ENCODE data around the gene RASL12. TPM values are rescaled to one million over a fixed set of nuclear protein-coding genes. Genes with fewer than 3 reads are reported as not detected.

The RASL12 gene
- polyA plus RNA-seq, 2 of the 4 experiments (the other 2 are of a cell fraction), result 0.08 to 0.34 TPM

- peaks cover 5% of the 10 kb centered on the region; the same call in 2 of the 3 replicates for H3K4me1 ChIP-seq
- ATAC-seq (no peak), FAIRE-seq (no peak), DNase-seq (ENCODE audit: low read depth in 1 of 2, low spot score in 1 of 2) (no peak)
- H3K4me3 ChIP-seq, result no peak overlapping the region
- no peak overlapping the region; a peak in 1 of 6 replicates for H3K27ac ChIP-seq
- POLR2A ChIA-PET, result no interaction called here
- CTCF ChIA-PET, result interaction anchor here (7.3 to 32.9 kb wide), 3 partner anchors 14 to 39 kb away, joined by 75 to 1280 read pairs (median 254); partner anchors contain the start of genes MTFMT, RASL12 and SLC51B
- no peaks in the 10 kb centered on the region for H3K9me3 ChIP-seq
- TF ChIP-seq JUN (IDR thresholded peaks at IDR 0.05), result no peak
- TF ChIP-seq E2F6 (IDR thresholded peaks at IDR 0.05; ENCODE audit: borderline replicate concordance, low read depth), result no peak
- 100% methylated on average over 1 of the region's 1 CpG for WGBS (ENCODE audit: missing lambda C conversion rate)
- H3K4me2 ChIP-seq, result no peak overlapping the region
These were observed 4.2 kb upstream of the RASL12 start for GRCh38 chr15:65072027-65072426.

GRCh38 chr15:65071381-65071811 is 3.6 kb upstream of the RASL12 start:
- Histone ChIP-seq H3K9me3 (no peaks in the 10 kb centered on the region), H3K4me3 (no peak overlapping the region), H3K4me1 (peaks cover 5% of the 10 kb centered on the region; the same call in 2 of the 3 replicates), H3K27ac (no peak overlapping the region; a peak in 1 of 6 replicates), H3K4me2 (no peak overlapping the region)
- 75% methylated on average over 5 of the region's 5 CpGs for WGBS (ENCODE audit: missing lambda C conversion rate)
- POLR2A ChIA-PET, result no interaction called here
- CTCF ChIA-PET, result interaction anchor here (32.9 to 33.7 kb wide), 2 partner anchors 2 to 17 kb away, joined by 1280 read pairs; partner anchors contain the start of genes KBTBD13, RASL12 and SLC51B
- peak in 1 of 2 experiments; percentile 20; a peak in 2 of 6 replicates for ATAC-seq
- TF ChIP-seq JUNB (IDR thresholded peaks at IDR 0.05) (no peak), FOXS1 (CRISPR knock-in tag; IDR thresholded peaks at IDR 0.05) (no peak), RARB (CRISPR knock-in tag; IDR thresholded peaks at IDR 0.05) (no peak), EP300 (IDR thresholded peaks at IDR 0.05) (no peak), TP53 (CRISPR knock-in tag; IDR thresholded peaks at IDR 0.05) (no peak), KDM1A (IDR thresholded peaks at IDR 0.05; ENCODE audit: low read depth) (no peak), POLR2AphosphoS2 (conservative IDR thresholded peaks at IDR 0.05; ENCODE audit: low read length) (no peak), PHF8 (IDR thresholded peaks at IDR 0.05; ENCODE audit: borderline replicate concordance, low read depth) (no peak), KDM5A (IDR thresholded peaks at IDR 0.05) (no peak), CHD4 (IDR thresholded peaks at IDR 0.05; ENCODE audit: borderline replicate concordance) (no peak), ZSCAN20 (CRISPR knock-in tag; IDR thresholded peaks at IDR 0.05) (no peak)
- no peak for DNase-seq (ENCODE audit: low read depth in 1 of 2, low spot score in 1 of 2)
- no peak for FAIRE-seq

GRCh38 chr15:65069779-65070546 is 2.2 kb upstream of the RASL12 start:
- ChIA-PET POLR2A (interaction anchor here (0.6 kb wide), 1 partner anchor 462 kb away, joined by 10 read pairs; no protein-coding TSS in a partner anchor), CTCF (interaction anchor here (1.0 to 33.7 kb wide), 7 partner anchors 4 to 227 kb away, joined by 3 to 1280 read pairs (median 7); partner anchors contain the start of genes KBTBD13, RASL12, SLC51B and UBAP1L)
- Histone ChIP-seq H3K27ac (no peak overlapping the region), H3K4me1 (peaks cover 5% of the 10 kb centered on the region; the same call in 2 of the 3 replicates), H3K9me3 (no peaks in the 10 kb centered on the region), H3K4me3 (no peak overlapping the region), H3K4me2 (no peak overlapping the region)
- ATAC-seq (no peak), FAIRE-seq (no peak), DNase-seq (ENCODE audit: low read depth in 1 of 2, low spot score in 1 of 2) (no peak)
- 72% methylated on average over 5 of the region's 5 CpGs for WGBS (ENCODE audit: missing lambda C conversion rate)
- no peak for TF ChIP-seq HOXB13 (CRISPR knock-in tag; IDR thresholded peaks at IDR 0.05; ENCODE audit: low read depth)
- TF ChIP-seq MAX (IDR thresholded peaks at IDR 0.05), result no peak
- TF ChIP-seq EHF (CRISPR knock-in tag; IDR thresholded peaks at IDR 0.05), result no peak
- no peak for TF ChIP-seq CTCF (IDR thresholded peaks at IDR 0.05)
- TF ChIP-seq HOXB5 (CRISPR knock-in tag; IDR thresholded peaks at IDR 0.05), result no peak
- no peak for TF ChIP-seq TP53 (CRISPR knock-in tag; IDR thresholded peaks at IDR 0.05)
- no peak for TF ChIP-seq REST (IDR thresholded peaks at IDR 0.05)
- TF ChIP-seq BCL3 (IDR thresholded peaks at IDR 0.05), result no peak
- TF ChIP-seq FOXS1 (CRISPR knock-in tag; IDR thresholded peaks at IDR 0.05), result no peak
- no peak for TF ChIP-seq PBX3 (IDR thresholded peaks at IDR 0.05)
- no peak for TF ChIP-seq JUNB (IDR thresholded peaks at IDR 0.05)
- no peak for TF ChIP-seq MAFK (IDR thresholded peaks at IDR 0.05; ENCODE audit: partially characterized antibody)
